Activated CD8-positive, alpha-beta memory T cell treated with anti-CD3 and anti-CD28 coated beads, Interleukin-2, amount 50 U/mL, for 48 hours (primary cell): Measurements from ENCODE around the gene VIT.

Source experiments
- DNase-seq: peaks from one replicate; pipeline ENCODE4 v3.0.0-alpha.2; 2020

VIT gene

GRCh38 chr2:36770542-36771287 lies 74.2 kb downstream of the VIT start:
- peak; percentile 83 for DNase-seq

DNA sequence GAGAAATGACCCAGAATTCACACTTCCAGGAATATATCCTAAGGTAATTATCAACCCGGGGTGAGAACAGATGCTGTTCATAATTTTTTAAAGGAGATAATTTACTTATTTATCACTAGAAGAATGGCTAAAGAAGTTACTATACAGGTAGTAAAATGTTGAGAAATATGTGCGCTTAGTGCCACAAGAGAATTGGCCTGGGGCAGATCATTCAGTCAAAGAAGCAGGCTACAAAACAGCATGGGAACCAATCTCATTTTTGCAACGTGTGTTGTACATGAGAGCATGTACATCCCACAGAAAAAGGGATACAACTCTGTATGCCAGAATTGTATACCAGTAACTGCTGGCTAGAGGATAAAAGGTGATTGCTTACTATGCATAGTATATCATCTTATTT lies 75.2 kb downstream of the VIT start:
- DNase-seq, result no peak

- DNase-seq, result no peak
Observed at GRCh38 chr2:36773947-36774346, 77.4 kb downstream of the VIT start.

DNA sequence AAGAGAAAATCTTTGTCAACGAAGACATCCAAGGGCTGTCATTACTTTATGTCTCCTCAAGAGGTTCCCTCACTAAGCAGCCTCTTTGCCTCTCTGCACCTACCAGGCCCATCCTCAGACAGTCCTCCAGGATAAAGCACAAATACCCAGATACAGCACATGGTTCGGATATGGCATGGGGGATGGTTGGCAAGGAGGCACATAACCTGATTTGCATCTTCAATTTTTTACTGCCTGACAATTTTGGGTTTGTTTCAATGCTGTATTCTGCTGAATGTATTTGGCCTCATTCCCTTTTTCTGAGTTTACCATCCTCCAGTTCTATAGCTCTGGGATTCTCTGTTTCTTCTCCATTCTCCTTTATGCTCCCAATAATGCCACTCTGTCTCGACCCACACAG lies 78.8 kb downstream of the VIT start:
- DNase-seq, result no peak

GRCh38 chr2:36775806-36776205 lies 79.3 kb downstream of the VIT start:
- DNase-seq, result no peak

- DNase-seq, result no peak
Observed at GRCh38 chr2:36777272-36777671, 80.8 kb downstream of the VIT start.

- no peak for DNase-seq
Observed at GRCh38 chr2:36777788-36778187, 81.3 kb downstream of the VIT start.

DNA sequence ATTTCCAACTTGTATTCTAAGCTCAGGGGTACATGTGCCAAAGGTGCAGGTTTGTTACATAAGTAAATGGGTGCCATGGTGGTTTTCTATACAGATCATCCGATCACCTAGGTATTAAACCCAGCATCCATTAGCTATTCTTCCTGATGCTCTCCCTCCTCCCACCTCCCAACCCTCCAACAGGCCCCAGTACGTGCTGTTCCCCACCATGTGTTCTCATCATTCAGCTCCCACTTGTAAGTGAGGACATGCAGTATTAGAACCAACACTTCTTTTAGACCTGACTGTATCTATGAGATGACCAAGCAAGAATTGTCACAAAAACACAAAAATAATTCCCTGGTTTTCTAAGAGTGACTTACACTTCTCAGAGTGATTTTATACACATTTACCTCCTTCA lies 83.0 kb downstream of the VIT start:
- DNase-seq, result no peak

- DNase-seq, result no peak
Observed at GRCh38 chr2:36780231-36780839, 83.8 kb downstream of the VIT start.

DNA sequence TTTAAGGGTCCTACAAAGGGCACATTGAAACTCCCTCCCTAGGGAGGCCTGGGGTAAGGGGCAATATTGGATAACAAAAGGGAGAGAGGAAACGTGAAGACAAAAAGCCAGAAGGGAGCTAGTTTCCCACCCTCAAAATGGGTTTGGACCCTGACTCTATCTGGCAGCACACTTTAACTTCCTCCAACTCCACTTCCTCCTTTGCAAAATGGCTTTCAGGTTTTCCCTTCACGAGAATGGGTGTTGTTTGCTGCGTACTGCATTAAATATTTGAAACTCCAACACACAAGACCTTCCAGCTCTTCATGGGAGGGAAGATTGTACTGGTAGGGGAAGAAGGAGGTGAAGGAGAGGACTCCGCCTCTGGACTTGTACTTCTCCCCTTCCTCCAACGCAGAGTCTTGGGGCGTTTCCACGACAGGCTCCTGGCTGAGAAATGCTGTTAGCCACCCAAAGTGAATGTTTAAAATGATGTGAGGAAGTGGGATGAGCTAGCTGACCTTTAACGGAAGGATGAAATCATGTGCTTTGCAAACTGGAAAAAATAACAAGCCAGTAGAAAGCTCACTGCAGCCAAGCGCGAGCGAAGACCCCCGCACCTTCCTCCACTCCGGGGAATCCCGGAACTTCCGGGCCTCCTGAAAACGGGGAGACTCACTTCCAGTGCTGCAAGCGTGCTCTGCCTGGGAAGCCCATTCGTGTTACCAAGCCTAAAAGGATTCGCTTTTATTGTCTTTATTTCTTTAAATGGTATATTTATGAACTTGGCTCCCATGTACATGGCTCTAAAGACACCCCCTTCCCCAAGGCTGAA lies 85.6 kb downstream of the VIT start:
- no peak for DNase-seq

- DNase-seq, result no peak
Observed at GRCh38 chr2:36783246-36783645, 86.7 kb downstream of the VIT start.

GRCh38 chr2:36785179-36785795 lies 88.8 kb downstream of the VIT start:
- peak; percentile 83 for DNase-seq

GRCh38 chr2:36789181-36789804 lies 92.8 kb downstream of the VIT start:
- DNase-seq, result no peak

- no peak for DNase-seq
Observed at GRCh38 chr2:36792951-36793350, 96.4 kb downstream of the VIT start.

DNA sequence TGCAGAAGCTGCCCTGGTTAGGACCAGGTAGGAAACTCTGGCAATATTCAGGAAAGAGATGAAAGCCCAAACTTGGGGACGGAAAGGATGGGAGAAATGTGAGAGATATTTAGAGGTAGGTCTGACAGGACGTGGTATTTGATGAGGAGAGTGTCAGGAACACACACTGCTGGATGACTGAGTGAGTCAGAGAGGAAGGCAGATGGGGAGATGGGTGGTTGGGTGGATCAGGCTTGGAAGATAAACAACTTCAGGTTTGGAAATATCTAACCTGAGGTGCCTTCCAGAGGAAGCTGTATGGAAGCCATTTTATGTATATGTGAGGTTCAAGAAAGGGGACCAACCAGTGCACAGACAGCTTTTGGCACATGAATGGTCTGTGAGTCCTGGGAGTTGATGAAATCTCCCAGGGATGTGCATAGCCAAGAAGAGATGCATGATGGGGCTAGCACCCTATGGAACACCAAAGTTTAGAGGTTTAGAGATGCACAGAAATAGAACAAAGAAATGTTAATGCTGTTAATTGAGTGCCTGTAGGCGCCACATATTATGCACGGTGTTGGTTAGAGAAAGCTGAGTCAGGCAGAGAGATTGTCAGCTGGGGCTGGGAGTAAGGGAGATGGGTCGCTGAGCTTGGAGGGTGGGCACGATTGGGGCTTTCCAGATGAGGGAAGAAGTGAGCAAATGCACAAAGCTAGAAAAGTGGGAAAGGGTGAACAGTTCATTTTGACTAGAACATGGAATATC lies 101.0 kb downstream of the VIT start:
- DNase-seq, result no peak

DNA sequence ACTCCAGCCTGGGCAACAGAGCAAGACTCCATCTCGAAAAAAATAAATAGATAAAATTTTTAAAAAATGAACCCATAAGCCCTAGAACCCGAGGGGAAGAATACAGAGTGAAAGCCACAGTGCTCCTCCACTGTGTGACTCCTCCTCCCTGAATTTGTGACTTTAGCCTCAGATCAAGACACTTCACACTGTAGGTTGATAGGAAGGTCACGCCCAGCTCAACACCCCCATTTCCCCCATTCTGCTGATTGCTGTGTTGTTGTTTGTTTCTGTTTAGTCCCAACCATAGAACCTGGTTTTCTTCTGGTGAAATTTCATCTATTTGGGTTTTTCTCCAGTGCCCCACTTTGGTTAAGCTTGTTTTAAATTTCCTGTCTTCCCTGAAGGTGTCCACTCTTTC lies 102.2 kb downstream of the VIT start:
- DNase-seq, result no peak

- DNase-seq, result peak; percentile 60
Observed at GRCh38 chr2:36800381-36800780, 103.9 kb downstream of the VIT start.

GRCh38 chr2:36801088-36801487 lies 104.6 kb downstream of the VIT start:
- no peak for DNase-seq

DNA sequence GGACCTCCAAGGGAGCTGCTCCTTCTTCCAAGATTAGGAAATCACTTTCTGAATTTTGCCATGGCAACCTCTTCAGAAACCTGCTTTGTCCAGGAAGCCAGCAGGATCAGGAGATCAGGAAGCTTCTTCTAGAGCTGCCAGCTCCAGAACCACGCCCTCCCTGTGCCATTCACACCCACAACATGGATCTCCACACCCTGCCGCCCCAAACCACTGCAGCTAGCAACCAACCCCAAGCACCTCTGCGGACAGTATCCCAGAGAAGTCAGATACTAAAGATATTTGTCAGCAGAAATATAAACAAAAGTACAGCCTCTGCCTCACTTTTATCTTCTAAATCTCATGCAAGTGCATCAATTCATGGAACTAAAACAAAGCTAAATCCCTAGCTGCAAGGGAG lies 106.4 kb downstream of the VIT start:
- no peak for DNase-seq

- DNase-seq, result no peak
Observed at GRCh38 chr2:36805635-36806224, 109.2 kb downstream of the VIT start.

DNA sequence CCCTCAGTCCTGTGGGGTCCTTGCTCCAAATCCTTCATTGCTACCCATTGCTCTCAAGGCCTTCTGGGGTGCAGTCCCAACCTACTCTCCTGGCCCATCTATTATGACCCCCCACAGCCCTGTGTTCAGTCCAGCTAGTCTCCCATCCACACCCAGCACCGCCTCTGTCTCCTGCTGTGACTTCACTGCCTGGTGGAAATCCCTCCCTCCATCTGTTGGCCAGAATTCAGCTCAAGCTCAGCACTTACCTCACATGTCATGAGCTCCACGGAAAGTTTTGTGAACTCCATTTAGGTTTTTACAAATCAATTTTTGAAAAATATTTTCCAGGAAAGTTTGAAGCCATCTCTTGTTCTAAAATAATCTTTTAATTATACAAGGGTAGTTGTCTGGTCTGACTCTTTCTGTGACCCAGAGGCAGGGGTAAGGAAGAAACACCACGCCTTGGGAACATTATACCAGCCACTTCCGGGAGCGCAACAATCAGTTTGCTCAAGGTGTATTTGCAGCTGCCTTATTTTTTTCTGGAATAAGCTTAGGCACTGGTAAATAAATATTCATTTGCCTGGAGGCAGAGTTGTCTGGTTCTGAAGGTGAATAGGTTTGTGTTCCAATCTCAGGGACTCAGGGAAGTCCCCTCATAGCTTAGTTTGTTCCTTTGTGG lies 110.8 kb downstream of the VIT start:
- no peak for DNase-seq
